K562 (cell line): ENCODE measurements around the gene CASKIN1. TPM values are rescaled to one million over a fixed set of nuclear protein-coding genes. Genes with fewer than 3 reads are reported as not detected.

Experiments
- GABPA ChIP-seq: fragments of 200-800 bp; sonication (Bioruptor generic); conservative IDR thresholded peaks from 2 replicates; pipeline ENCODE4 v1.6.1; 2016; ENCODE audit warnings: low read depth, missing genetic modification characterization, missing compliant biosample characterization
- HEY1 ChIP-seq: fragments of 250-450 bp; sonication (Bioruptor Pico); IDR thresholded peaks from 2 replicates; pipeline ENCODE4 v1.5.0; 2020; ENCODE audit warnings: mild to moderate bottlenecking, moderate library complexity, borderline replicate concordance
- KLF1 ChIP-seq: fragments of 450-650 bp; IDR thresholded peaks from 2 replicates; pipeline ENCODE4 v1.6.1; 2016; ENCODE audit warnings: missing genetic modification characterization, missing compliant biosample characterization
- LCOR ChIP-seq: sonication (generic); formaldehyde crosslinking; IDR thresholded peaks from 2 replicates; pipeline ENCODE4 v1.8.0; 2022; ENCODE audit warnings: mild to moderate bottlenecking, missing genetic modification reagents
- MCM7 ChIP-seq, 2 experiments: fragments of 450-650 bp; IDR thresholded peaks; 2 replicates each; pipeline ENCODE4 v1.6.1; 2016 to 2018
- MYNN ChIP-seq, 2 experiments: sonication (generic); formaldehyde crosslinking in 1 of 2; IDR thresholded peaks; 2 replicates each; pipeline versions ENCODE4 v1.5.0 to v1.6.1; 2016 to 2020; ENCODE audit warnings: antibody characterized with exemption in 1 of 2, missing genetic modification reagents in 1 of 2
- POLR2B ChIP-seq: fragments of 450-650 bp; IDR thresholded peaks from 2 replicates; pipeline ENCODE4 v1.6.1; 2018; ENCODE audit warnings: low read depth; ENCODE audit not compliant: partially characterized antibody
- PPARD ChIP-seq: fragments of 250-450 bp; sonication (Bioruptor Pico); IDR thresholded peaks from 2 replicates; pipeline ENCODE4 v1.8.0; 2022; ENCODE audit warnings: inconsistent platforms, mild to moderate bottlenecking, moderate library complexity
- RAD51 ChIP-seq: fragments of 450-650 bp; IDR thresholded peaks from 2 replicates; pipeline ENCODE4 v1.7.1; 2016; ENCODE audit warnings: low read depth, mild to moderate bottlenecking, borderline replicate concordance
- RBBP5 ChIP-seq: fragments of 200-600 bp; sonication (generic); IDR thresholded peaks from 2 replicates; pipeline ENCODE4 v1.6.1; 2012; ENCODE audit warnings: borderline replicate concordance, mild to moderate bottlenecking, low read length, control low read depth, inconsistent platforms; ENCODE audit not compliant: insufficient read depth, poor library complexity, severe bottlenecking
- RBFOX2 ChIP-seq: fragments of 200-400 bp; formaldehyde crosslinking; IDR thresholded peaks from 2 replicates; pipeline ENCODE4 v1.6.1; 2017; ENCODE audit warnings: low read depth, mild to moderate bottlenecking, low read length, moderate library complexity
- RCOR1 ChIP-seq, 2 experiments: IDR thresholded peaks; 2 replicates each; pipeline ENCODE4 v1.6.1; 2012; ENCODE audit warnings: low read depth in 2 of 2, low read length in 2 of 2, borderline replicate concordance in 1 of 2, improper control_type of control experiment in 1 of 2
- YBX1 ChIP-seq: fragments of 450-650 bp; IDR thresholded peaks from 2 replicates; pipeline ENCODE4 v1.7.1; 2016; ENCODE audit warnings: mild to moderate bottlenecking
- ZBTB8A ChIP-seq: fragments of 450-650 bp; IDR thresholded peaks from 2 replicates; pipeline ENCODE4 v1.6.1; 2018; ENCODE audit warnings: mild to moderate bottlenecking, moderate library complexity; ENCODE audit not compliant: partially characterized antibody
- ZKSCAN8 ChIP-seq: fragments of 200-800 bp; sonication (Bioruptor generic); IDR thresholded peaks from 2 replicates; pipeline ENCODE4 v1.6.1; 2016; ENCODE audit warnings: missing genetic modification characterization, missing compliant biosample characterization
- ZNF77 ChIP-seq: fragments of 250-450 bp; sonication (Bioruptor Pico); IDR thresholded peaks from 2 replicates; pipeline ENCODE4 v1.5.0; 2020
- polyA plus RNA-seq, 8 experiments: library from polyadenylated mRNA; depleted of rRNA in 4 of 8; stranded (reverse) in 5 of 8; unstranded in 3 of 8; fragments of >200 nt; fragmentation: Nextera tagmentation in 2 of 8; fragmentation: Illumina TruSeq in 1 of 8; extraction: Ambion mirVana in 2 of 8; extraction: Trizol in 1 of 8; gene quantifications; 2 replicates each; pipeline versions ENCODE4 v1.2.1 to v1.2.3, GENCODE V29; 2011 to 2014; ENCODE audit warnings: inconsistent platforms in 1 of 8, missing spikeins in 1 of 8
- total RNA-seq, 7 experiments: library from RNA; depleted of rRNA in 6 of 7; stranded (reverse); fragments of >200 nt in 6 of 7; fragmentation: Illumina TruSeq in 2 of 7; extraction: Trizol in 2 of 7; gene quantifications; 2 replicates each; pipeline versions ENCODE4 v1.2.1 to v1.2.3, GENCODE V29; 2011 to 2021; ENCODE audit warnings: low replicate concordance in 1 of 7
- TF ChIP-seq, protein P1 (sequence below): fragments of 450-650 bp; IDR thresholded peaks from 2 replicates; pipeline ENCODE4 v1.6.1; 2017; ENCODE audit warnings: mild to moderate bottlenecking, moderate library complexity
- TF ChIP-seq, protein P2 (sequence below), 3 experiments: fragments of 200-800 bp in 1 of 3; fragments of 250-450 bp in 1 of 3; fragments of 450-650 bp in 1 of 3; sonication (Bioruptor Pico) in 1 of 3; sonication (Bioruptor generic) in 1 of 3; formaldehyde crosslinking in 1 of 3; IDR thresholded peaks; 2 replicates each; pipeline versions ENCODE4 v1.6.1 to v1.8.0; 2016 to 2022; ENCODE audit warnings: mild to moderate bottlenecking in 2 of 3, missing genetic modification characterization in 2 of 3, missing compliant biosample characterization in 1 of 3, moderate library complexity in 1 of 3
- TF ChIP-seq, protein P3 (sequence below): fragments of 450-650 bp; formaldehyde crosslinking; IDR thresholded peaks from 2 replicates; pipeline ENCODE4 v1.4.0; 2022; ENCODE audit warnings: missing genetic modification characterization
- TF ChIP-seq, protein P4 (sequence below): fragments of 450-650 bp; IDR thresholded peaks from 2 replicates; pipeline ENCODE4 v1.7.0; 2016; ENCODE audit warnings: borderline replicate concordance

CASKIN1 gene
- total and polyA plus RNA-seq, 9 of the 15 experiments (the other 6 are each of a cell fraction or from before 2014, with no cell fraction given) = 0.15 to 4.5 (median 1.5) TPM; not detected in 2

DNA sequence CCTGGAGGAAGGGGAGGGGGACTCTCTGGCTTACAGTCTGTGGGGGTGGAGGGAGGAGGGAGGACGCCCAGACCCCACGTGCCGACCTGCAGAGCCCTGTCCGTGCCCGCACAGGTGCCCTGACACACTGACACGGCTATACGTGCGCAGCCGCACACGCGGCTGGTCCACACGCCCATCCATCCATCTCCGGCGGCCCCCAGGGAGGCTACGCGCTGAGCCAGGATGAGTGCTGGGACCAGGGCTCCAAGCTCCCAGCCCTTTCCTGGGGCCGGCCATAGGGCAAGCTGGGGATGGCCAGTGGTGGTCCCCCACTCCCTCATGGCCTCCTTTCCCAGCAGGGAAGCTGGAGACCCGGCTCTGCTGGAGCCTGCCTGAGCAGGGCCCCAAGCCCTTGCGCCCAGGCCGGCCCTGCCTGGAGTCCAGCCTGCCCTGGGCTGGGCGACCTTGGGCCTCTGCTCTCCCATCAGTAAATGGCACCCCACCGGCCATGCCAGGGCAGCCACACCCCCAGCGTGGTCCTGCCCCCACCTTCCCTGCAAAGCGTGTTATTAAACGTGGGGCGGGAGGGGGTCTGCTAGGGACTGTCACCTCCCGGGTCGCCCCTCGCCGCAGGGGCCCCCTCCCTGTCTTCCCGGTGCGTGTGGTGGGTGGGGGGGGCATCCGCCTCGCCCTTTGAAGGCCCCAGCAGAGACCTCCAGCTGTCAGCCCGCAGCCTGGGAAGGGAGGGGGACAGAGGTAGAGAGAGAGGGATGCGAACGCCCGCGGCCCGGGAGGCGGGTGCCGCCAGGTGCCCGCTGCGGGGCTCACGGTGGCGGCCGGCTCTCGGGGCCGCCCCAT lies 863 bp downstream of the CASKIN1 start (continued):
- TF ChIP-seq LCOR (no peak), RCOR1 (IDR thresholded peaks at IDR 0.05; ENCODE audit: borderline replicate concordance in 1 of 2, low read depth in 2 of 2, low read length in 2 of 2) (no peak), GABPA (tag) (no peak), RBFOX2 (peak; percentile 31; the same call in 1 of the 2 replicates), KLF1 (tag) (no peak), MYNN (IDR thresholded peaks at IDR 0.05) (no peak), MYNN (CRISPR knock-in tag; IDR thresholded peaks at IDR 0.05) (no peak), POLR2B (no peak), MCM7 (IDR thresholded peaks at IDR 0.05) (no peak), ZKSCAN8 (no peak), PPARD (no peak), RAD51 (no peak), YBX1 (no peak), ZNF77 (CRISPR knock-in tag) (no peak), ZBTB8A (no peak), RBBP5 (no peak), HEY1 (CRISPR knock-in tag) (no peak)
- TF ChIP-seq, protein P1, sequence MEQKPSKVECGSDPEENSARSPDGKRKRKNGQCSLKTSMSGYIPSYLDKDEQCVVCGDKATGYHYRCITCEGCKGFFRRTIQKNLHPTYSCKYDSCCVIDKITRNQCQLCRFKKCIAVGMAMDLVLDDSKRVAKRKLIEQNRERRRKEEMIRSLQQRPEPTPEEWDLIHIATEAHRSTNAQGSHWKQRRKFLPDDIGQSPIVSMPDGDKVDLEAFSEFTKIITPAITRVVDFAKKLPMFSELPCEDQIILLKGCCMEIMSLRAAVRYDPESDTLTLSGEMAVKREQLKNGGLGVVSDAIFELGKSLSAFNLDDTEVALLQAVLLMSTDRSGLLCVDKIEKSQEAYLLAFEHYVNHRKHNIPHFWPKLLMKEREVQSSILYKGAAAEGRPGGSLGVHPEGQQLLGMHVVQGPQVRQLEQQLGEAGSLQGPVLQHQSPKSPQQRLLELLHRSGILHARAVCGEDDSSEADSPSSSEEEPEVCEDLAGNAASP = no peak
- TF ChIP-seq, protein P2, sequence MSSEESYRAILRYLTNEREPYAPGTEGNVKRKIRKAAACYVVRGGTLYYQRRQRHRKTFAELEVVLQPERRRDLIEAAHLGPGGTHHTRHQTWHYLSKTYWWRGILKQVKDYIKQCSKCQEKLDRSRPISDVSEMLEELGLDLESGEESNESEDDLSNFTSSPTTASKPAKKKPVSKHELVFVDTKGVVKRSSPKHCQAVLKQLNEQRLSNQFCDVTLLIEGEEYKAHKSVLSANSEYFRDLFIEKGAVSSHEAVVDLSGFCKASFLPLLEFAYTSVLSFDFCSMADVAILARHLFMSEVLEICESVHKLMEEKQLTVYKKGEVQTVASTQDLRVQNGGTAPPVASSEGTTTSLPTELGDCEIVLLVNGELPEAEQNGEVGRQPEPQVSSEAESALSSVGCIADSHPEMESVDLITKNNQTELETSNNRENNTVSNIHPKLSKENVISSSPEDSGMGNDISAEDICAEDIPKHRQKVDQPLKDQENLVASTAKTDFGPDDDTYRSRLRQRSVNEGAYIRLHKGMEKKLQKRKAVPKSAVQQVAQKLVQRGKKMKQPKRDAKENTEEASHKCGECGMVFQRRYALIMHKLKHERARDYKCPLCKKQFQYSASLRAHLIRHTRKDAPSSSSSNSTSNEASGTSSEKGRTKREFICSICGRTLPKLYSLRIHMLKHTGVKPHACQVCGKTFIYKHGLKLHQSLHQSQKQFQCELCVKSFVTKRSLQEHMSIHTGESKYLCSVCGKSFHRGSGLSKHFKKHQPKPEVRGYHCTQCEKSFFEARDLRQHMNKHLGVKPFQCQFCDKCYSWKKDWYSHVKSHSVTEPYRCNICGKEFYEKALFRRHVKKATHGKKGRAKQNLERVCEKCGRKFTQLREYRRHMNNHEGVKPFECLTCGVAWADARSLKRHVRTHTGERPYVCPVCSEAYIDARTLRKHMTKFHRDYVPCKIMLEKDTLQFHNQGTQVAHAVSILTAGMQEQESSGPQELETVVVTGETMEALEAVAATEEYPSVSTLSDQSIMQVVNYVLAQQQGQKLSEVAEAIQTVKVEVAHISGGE (CRISPR knock-in tag; IDR thresholded peaks at IDR 0.05) = no peak
- TF ChIP-seq, protein P3, sequence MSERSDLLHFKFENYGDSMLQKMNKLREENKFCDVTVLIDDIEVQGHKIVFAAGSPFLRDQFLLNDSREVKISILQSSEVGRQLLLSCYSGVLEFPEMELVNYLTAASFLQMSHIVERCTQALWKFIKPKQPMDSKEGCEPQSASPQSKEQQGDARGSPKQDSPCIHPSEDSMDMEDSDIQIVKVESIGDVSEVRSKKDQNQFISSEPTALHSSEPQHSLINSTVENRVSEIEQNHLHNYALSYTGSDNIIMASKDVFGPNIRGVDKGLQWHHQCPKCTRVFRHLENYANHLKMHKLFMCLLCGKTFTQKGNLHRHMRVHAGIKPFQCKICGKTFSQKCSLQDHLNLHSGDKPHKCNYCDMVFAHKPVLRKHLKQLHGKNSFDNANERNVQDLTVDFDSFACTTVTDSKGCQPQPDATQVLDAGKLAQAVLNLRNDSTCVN (CRISPR knock-in tag) = no peak
- TF ChIP-seq, protein P4, sequence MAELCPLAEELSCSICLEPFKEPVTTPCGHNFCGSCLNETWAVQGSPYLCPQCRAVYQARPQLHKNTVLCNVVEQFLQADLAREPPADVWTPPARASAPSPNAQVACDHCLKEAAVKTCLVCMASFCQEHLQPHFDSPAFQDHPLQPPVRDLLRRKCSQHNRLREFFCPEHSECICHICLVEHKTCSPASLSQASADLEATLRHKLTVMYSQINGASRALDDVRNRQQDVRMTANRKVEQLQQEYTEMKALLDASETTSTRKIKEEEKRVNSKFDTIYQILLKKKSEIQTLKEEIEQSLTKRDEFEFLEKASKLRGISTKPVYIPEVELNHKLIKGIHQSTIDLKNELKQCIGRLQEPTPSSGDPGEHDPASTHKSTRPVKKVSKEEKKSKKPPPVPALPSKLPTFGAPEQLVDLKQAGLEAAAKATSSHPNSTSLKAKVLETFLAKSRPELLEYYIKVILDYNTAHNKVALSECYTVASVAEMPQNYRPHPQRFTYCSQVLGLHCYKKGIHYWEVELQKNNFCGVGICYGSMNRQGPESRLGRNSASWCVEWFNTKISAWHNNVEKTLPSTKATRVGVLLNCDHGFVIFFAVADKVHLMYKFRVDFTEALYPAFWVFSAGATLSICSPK = no peak
